Ectodermal cell (in vitro differentiated cells): ENCODE data around the gene PC.

ENCODE experiments used
- H3K27ac ChIP-seq: 2 replicates; pipeline ENCODE4 v1.7.0; 2013; ENCODE audit warnings: mild to moderate bottlenecking, low read depth, low read length; ENCODE audit not compliant: insufficient read depth, poor library complexity, severe bottlenecking
- H3K27me3 ChIP-seq: 2 replicates; pipeline ENCODE4 v1.7.0; 2013; ENCODE audit warnings: mild to moderate bottlenecking, low read length; ENCODE audit not compliant: insufficient read depth, control insufficient read depth, poor library complexity, severe bottlenecking
- H3K36me3 ChIP-seq: one replicate; pipeline ENCODE4 v1.7.0; 2013; ENCODE audit warnings: low read length; ENCODE audit not compliant: control insufficient read depth, insufficient read depth
- H3K4me1 ChIP-seq: one replicate; pipeline ENCODE4 v1.7.0; 2013; ENCODE audit warnings: low read length; ENCODE audit not compliant: control insufficient read depth, insufficient read depth
- H3K4me3 ChIP-seq: 2 replicates; pipeline ENCODE4 v1.7.0; 2013; ENCODE audit warnings: low read depth, low read length, control low read depth; ENCODE audit not compliant: insufficient read depth
- H3K9me3 ChIP-seq: 2 replicates; pipeline ENCODE4 v1.7.0; 2013; ENCODE audit warnings: mild to moderate bottlenecking, low read length, moderate library complexity; ENCODE audit not compliant: control insufficient read depth
- WGBS, 2 experiments: methylation state at CpG; one replicate each; pipeline ENCODE4 v1.1.7; 2013; ENCODE audit warnings: missing lambda C conversion rate in 2 of 2; 5-methylcytosine and 5-hydroxymethylcytosine counted together

The PC gene

GRCh38 chr11:66956689-66957290 is 1.4 kb downstream of the PC start:
- no peak overlapping the region for H3K4me3 ChIP-seq
- H3K36me3 ChIP-seq = no peaks in the 10 kb centered on the region
- peaks cover 7% of the 10 kb centered on the region for H3K4me1 ChIP-seq
- no peak overlapping the region for H3K27ac ChIP-seq
- no peaks in the 10 kb centered on the region for H3K9me3 ChIP-seq
- peaks cover 9% of the 10 kb centered on the region for H3K27me3 ChIP-seq
- 85 to 89% methylated on average over 7 of the region's 7 CpGs for WGBS, 2 experiments

GRCh38 chr11:66953081-66953833 is 4.9 kb downstream of the PC start:
- H3K4me1 ChIP-seq = peaks cover 7% of the 10 kb centered on the region
- 94% methylated on average over 13 of the region's 13 CpGs for WGBS, 2 experiments
- H3K9me3 ChIP-seq = no peaks in the 10 kb centered on the region
- no peak overlapping the region for H3K4me3 ChIP-seq
- no peaks in the 10 kb centered on the region for H3K36me3 ChIP-seq
- H3K27ac ChIP-seq = no peak overlapping the region
- H3K27me3 ChIP-seq = no peaks in the 10 kb centered on the region

DNA sequence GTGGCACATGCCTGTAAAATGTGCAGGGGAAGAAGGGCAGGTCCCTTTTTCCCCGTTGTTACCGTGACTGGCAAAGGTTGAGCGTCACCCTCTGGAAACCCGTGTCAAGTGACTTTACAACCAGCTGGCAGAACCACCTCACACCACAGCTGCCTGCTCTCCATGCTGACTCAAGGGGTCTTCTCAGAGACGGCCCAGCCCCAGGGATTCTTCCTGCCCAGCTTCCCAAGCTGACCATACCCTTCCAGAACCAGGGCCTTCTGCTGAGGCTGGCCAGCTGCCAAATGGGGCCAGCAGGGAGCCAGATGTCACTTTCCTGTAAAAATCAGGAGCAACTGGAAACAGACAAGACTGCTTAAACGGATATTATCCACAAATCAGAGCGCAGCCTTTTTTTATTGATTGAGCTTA is 6.3 kb downstream of the PC start:
- 81 to 83% methylated on average over 7 of the region's 7 CpGs for WGBS, 2 experiments
- H3K4me1 ChIP-seq = peaks cover 4% of the 10 kb centered on the region
- H3K27me3 ChIP-seq = no peaks in the 10 kb centered on the region
- H3K27ac ChIP-seq = no peak overlapping the region
- no peak overlapping the region for H3K4me3 ChIP-seq
- no peaks in the 10 kb centered on the region for H3K9me3 ChIP-seq
- H3K36me3 ChIP-seq = no peaks in the 10 kb centered on the region

GRCh38 chr11:66951135-66951534 is 7.0 kb downstream of the PC start:
- H3K4me1 ChIP-seq = no peaks in the 10 kb centered on the region
- H3K9me3 ChIP-seq = no peaks in the 10 kb centered on the region
- H3K36me3 ChIP-seq = no peaks in the 10 kb centered on the region
- 84 to 87% methylated on average over 10 of the region's 10 CpGs for WGBS, 2 experiments
- H3K27me3 ChIP-seq = no peaks in the 10 kb centered on the region
- no peak overlapping the region for H3K27ac ChIP-seq
- no peak overlapping the region for H3K4me3 ChIP-seq

- Histone ChIP-seq H3K27me3 (no peaks in the 10 kb centered on the region), H3K9me3 (no peaks in the 10 kb centered on the region), H3K4me1 (no peaks in the 10 kb centered on the region), H3K4me3 (no peak overlapping the region), H3K36me3 (no peaks in the 10 kb centered on the region), H3K27ac (no peak overlapping the region)
- WGBS, 2 experiments = 79 to 83% methylated on average over 8 of the region's 8 CpGs
Observed at GRCh38 chr11:66950112-66950535, 8.1 kb downstream of the PC start.

DNA sequence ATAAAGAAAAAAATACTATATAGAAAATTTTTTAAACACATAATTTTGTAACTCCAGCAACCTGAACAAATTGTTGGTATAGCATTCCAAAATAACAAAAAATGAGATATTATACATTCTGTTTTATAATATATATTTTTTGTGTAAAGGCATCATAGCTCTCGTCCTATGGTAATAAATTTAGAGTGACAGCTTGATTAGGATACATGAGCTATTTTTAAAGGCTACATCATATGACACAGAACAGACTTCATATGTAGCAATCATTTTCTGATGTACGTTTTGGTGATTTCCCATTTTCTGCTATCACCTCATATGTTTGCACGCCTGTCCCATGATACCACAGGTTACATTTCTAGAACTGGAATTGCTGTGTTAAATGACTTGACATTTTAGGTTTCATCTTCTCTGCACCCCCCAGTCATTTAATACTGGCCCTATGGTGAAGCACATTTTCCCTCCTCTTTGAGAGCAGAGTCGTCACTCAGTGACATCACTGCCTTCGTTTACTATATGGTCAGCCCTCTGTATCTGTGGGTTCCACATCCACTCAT is 19.5 kb downstream of the PC start:
- no peak overlapping the region for H3K4me3 ChIP-seq
- H3K4me1 ChIP-seq = no peaks in the 10 kb centered on the region
- H3K9me3 ChIP-seq = no peaks in the 10 kb centered on the region
- H3K27ac ChIP-seq = no peak overlapping the region
- H3K27me3 ChIP-seq = no peaks in the 10 kb centered on the region
- no peaks in the 10 kb centered on the region for H3K36me3 ChIP-seq
- 92 to 93% methylated on average over 4 to 5 of the region's 5 CpGs for WGBS, 2 experiments

- H3K4me1 ChIP-seq = no peaks in the 10 kb centered on the region
- no peak overlapping the region for H3K27ac ChIP-seq
- WGBS, 2 experiments = 91 to 96% methylated on average over 1 of the region's 1 CpG
Observed at GRCh38 chr11:66937193-66937733, 20.9 kb downstream of the PC start.

GRCh38 chr11:66936311-66936711 is 21.9 kb downstream of the PC start:
- H3K27ac ChIP-seq = no peak overlapping the region
- WGBS, 2 experiments = 87 to 94% methylated on average over 2 of the region's 2 CpGs

More at GRCh38 chr11:66937193-66937733, 20.9 kb downstream of the PC start:
- Histone ChIP-seq H3K9me3 (no peaks in the 10 kb centered on the region), H3K36me3 (no peaks in the 10 kb centered on the region), H3K4me3 (no peak overlapping the region), H3K27me3 (no peaks in the 10 kb centered on the region)

GRCh38 chr11:66934950-66935779 is 23.0 kb downstream of the PC start:
- Histone ChIP-seq H3K4me1 (no peaks in the 10 kb centered on the region), H3K27me3 (no peaks in the 10 kb centered on the region), H3K36me3 (no peaks in the 10 kb centered on the region), H3K27ac (no peak overlapping the region), H3K9me3 (no peaks in the 10 kb centered on the region), H3K4me3 (no peak overlapping the region)
- WGBS, 2 experiments = 90 to 92% methylated on average over 9 of the region's 9 CpGs

More at GRCh38 chr11:66936311-66936711, 21.9 kb downstream of the PC start:
- no peaks in the 10 kb centered on the region for H3K36me3 ChIP-seq
- H3K4me1 ChIP-seq = no peaks in the 10 kb centered on the region
- H3K4me3 ChIP-seq = no peak overlapping the region
- no peaks in the 10 kb centered on the region for H3K9me3 ChIP-seq
- H3K27me3 ChIP-seq = no peaks in the 10 kb centered on the region
